ENCODE data around the gene GJD4.

DNA sequence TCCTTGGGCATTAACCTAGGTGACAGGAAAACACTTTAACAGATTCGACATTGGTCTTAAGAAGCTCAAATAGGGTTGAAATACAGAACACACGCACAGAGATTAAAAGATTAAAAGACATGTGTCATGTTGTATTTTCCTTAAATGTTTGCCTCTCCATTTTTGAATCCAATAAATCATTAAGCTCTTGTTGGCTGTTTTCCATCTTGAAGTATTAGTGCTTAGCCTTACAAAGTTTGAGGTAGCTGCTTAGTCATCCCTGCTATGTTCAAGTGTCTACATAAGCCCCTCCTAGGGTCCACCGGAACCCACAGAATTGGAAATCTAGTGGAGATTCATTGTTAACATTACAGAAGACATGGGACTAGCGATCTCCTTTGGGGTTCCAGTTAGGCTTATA is 12.7 kb upstream of the GJD4 start:
- TF ChIP-seq POLR2A (IDR thresholded peaks at IDR 0.05; ENCODE audit: low read depth) = no peak
- TF ChIP-seq CTCF (IDR thresholded peaks at IDR 0.05) = no peak
- TF ChIP-seq POLR2AphosphoS5 (IDR thresholded peaks at IDR 0.05) = no peak
- no peak for TF ChIP-seq EP300 (IDR thresholded peaks at IDR 0.05)
